Spleen (tissue), 11 donors: ENCODE results near the gene MAP3K12. TPM values are rescaled to one million over a fixed set of nuclear protein-coding genes. Genes with fewer than 3 reads are reported as not detected.

Experiments
- DNase-seq: peaks from one replicate; pipeline ENCODE4 v3.0.0-alpha.2; 2020
- H3K27ac ChIP-seq, 8 donors: fragments of 200-600 bp; sonication (generic) in 7 of 8; 1 replicate in 4 of 8; 2 replicates in 4 of 8; pipeline versions ENCODE4 v1.5.0 to v1.8.0; 2016 to 2021; ENCODE audit warnings: inconsistent platforms in 4 of 8, mild to moderate bottlenecking in 4 of 8, moderate library complexity in 1 of 8
- H3K27me3 ChIP-seq, 7 donors: fragments of 200-600 bp; sonication (generic) in 6 of 7; replicated peaks in 1 of 7; 1 replicate in 4 of 7; 2 replicates in 3 of 7; pipeline versions ENCODE4 v1.5.0 to v1.8.0; 2016 to 2021; ENCODE audit warnings: inconsistent platforms in 3 of 7, mild to moderate bottlenecking in 1 of 7
- H3K36me3 ChIP-seq, 6 donors: fragments of 200-600 bp; sonication (generic) in 5 of 6; 1 replicate in 4 of 6; 2 replicates in 2 of 6; pipeline versions ENCODE4 v1.5.0 to v1.8.0; 2016 to 2021; ENCODE audit warnings: inconsistent platforms in 2 of 6
- H3K4me1 ChIP-seq, 6 donors: fragments of 200-600 bp; sonication (generic) in 5 of 6; 1 replicate in 3 of 6; 2 replicates in 3 of 6; pipeline versions ENCODE4 v1.5.0 to v1.8.0; 2016 to 2021; ENCODE audit warnings: inconsistent platforms in 3 of 6
- H3K4me3 ChIP-seq, 8 donors: fragments of 200-600 bp; sonication (generic) in 7 of 8; 1 replicate in 4 of 8; 2 replicates in 4 of 8; pipeline versions ENCODE4 v1.5.0 to v1.8.0; 2016 to 2021; ENCODE audit warnings: inconsistent platforms in 4 of 8, mild to moderate bottlenecking in 4 of 8, moderate library complexity in 2 of 8
- H3K9me3 ChIP-seq, 8 donors: fragments of 200-600 bp; sonication (generic) in 7 of 8; 1 replicate in 4 of 8; 2 replicates in 4 of 8; pipeline versions ENCODE4 v1.5.0 to v1.8.0; 2016 to 2021; ENCODE audit warnings: inconsistent platforms in 4 of 8
- CTCF ChIP-seq, 11 experiments: fragments of 200-600 bp in 7 of 11; fragments of 450-650 bp in 4 of 11; sonication (generic) in 4 of 11; IDR thresholded peaks in 8 of 11; conservative IDR thresholded peaks in 3 of 11; 1 replicate in 7 of 11; 2 replicates in 4 of 11; pipeline versions ENCODE4 v1.4.0 to v1.8.0; 2016 to 2021; ENCODE audit warnings: antibody characterized with exemption in 11 of 11, inconsistent platforms in 4 of 11, mild to moderate bottlenecking in 1 of 11
- POLR2A ChIP-seq, 3 donors: fragments of 450-650 bp; IDR thresholded peaks; one replicate each; pipeline ENCODE4 v1.5.1; 2017; ENCODE audit warnings: antibody characterized with exemption in 3 of 3, mild to moderate bottlenecking in 1 of 3
- POLR2AphosphoS5 ChIP-seq, 3 donors: sonication (generic); formaldehyde crosslinking; IDR thresholded peaks; one replicate each; pipeline ENCODE4 v1.5.1; 2017; ENCODE audit warnings: antibody characterized with exemption in 3 of 3
- WGBS, 5 donors: extraction: QIAGEN DNeasy Blood & Tissue Kit in 3 of 5; methylation state at CpG; one replicate each; pipeline versions ENCODE4 v1.1.5 to v1.1.7; 2013 to 2018; 5-methylcytosine and 5-hydroxymethylcytosine counted together
- intact Hi-C: fragments of 100-400 bp; cut with DNase I; formaldehyde crosslinking; loops from one replicate; pipeline ENCODE4 v1.15.0; 2023; ENCODE audit warnings: low total_unique reads
- polyA plus RNA-seq, 3 donors: library from polyadenylated mRNA; stranded (reverse); fragments of 200-250 nt; gene quantifications; one replicate each; pipeline ENCODE4 v1.2.1, GENCODE V29; 2013
- total RNA-seq, 7 donors: library from RNA; depleted of rRNA in 3 of 7; stranded (reverse); fragments of >200 nt in 3 of 7; fragmentation: NEBNext Ultra II Directional in 4 of 7; extraction: Animal tissue kit (Norgen Biotek cat#: 25700) in 4 of 7; gene quantifications; one replicate each; pipeline versions ENCODE4 v1.1.0 to v1.2.1, GENCODE V29; 2016 to 2021
- donor health status: healthy with polysubstance abuse.
- donor health status: DM: no; HTN: no; CAD: no; lungs with moderate emphysema.
- donor health status: DM: no; HTN: no; CAD: no.
- donor health status: Bipolar disorder and iron deficiency.
- donor health status: healthy.
- donor health status: DM: no; HTN: no; CAD: no.
- donor health status: DM: yes; HTN: yes; CAD: no.

The MAP3K12 gene
- total and polyA plus RNA-seq, 10 donors: 8.0 to 27.4 (median 18.0) TPM

GRCh38 chr12:53486736-53487487 lies 12.3 kb downstream of the MAP3K12 start:
- Histone ChIP-seq H3K27ac (peak overlapping the region in 1 of 8 donors; percentile 36), H3K9me3 (no peaks in the 10 kb centered on the region), H3K36me3 (peaks cover 0 to 65% (median 47%) of the 10 kb centered on the region in 6 donors), H3K4me1 (peaks cover 0 to 20% (median 2%) of the 10 kb centered on the region in 6 donors), H3K4me3 (no peak overlapping the region), H3K27me3 (no peaks in the 10 kb centered on the region)
- DNase-seq: no peak
- intact Hi-C loops: no loop called here
- TF ChIP-seq CTCF (IDR thresholded peaks at IDR 0.05 in 8 of 11, conservative IDR thresholded peaks at IDR 0.05 in 3 of 11) (no peak), POLR2AphosphoS5 (IDR thresholded peaks at IDR 0.05) (peak; percentile 26 to 72 (median 40))
- WGBS, 5 donors: 81 to 91% (median 83%) methylated on average over 10 to 17 of the region's 17 CpGs

- TF ChIP-seq CTCF (IDR thresholded peaks at IDR 0.05 in 8 of 11, conservative IDR thresholded peaks at IDR 0.05 in 3 of 11) (no peak), POLR2AphosphoS5 (IDR thresholded peaks at IDR 0.05) (peak in 2 of 3 donors; percentile 5 to 76)
- intact Hi-C loops: no loop called here
- H3K4me1 ChIP-seq: peaks cover 0 to 22% (median 8%) of the 10 kb centered on the region in 6 donors
- peaks cover 0 to 72% (median 55%) of the 10 kb centered on the region in 6 donors for H3K36me3 ChIP-seq
- no peak for DNase-seq
- H3K27me3 ChIP-seq: no peaks in the 10 kb centered on the region
- 88 to 95% (median 92%) methylated on average over 7 to 10 of the region's 10 CpGs for WGBS, 5 donors
- peak overlapping the region in 1 of 8 donors; percentile 36 for H3K27ac ChIP-seq
- no peak overlapping the region for H3K4me3 ChIP-seq
- no peaks in the 10 kb centered on the region for H3K9me3 ChIP-seq
Observed at GRCh38 chr12:53485955-53486735, 13.1 kb downstream of the MAP3K12 start.

- Histone ChIP-seq H3K36me3 (peaks cover 0 to 84% (median 67%) of the 10 kb centered on the region in 6 donors), H3K9me3 (no peaks in the 10 kb centered on the region), H3K27me3 (no peaks in the 10 kb centered on the region), H3K27ac (peak overlapping the region in 1 of 8 donors; percentile 24), H3K4me1 (peaks cover 0 to 34% (median 18%) of the 10 kb centered on the region in 6 donors), H3K4me3 (no peak overlapping the region)
- DNase-seq: no peak
- intact Hi-C loops: no loop called here
- TF ChIP-seq POLR2A (IDR thresholded peaks at IDR 0.05) (no peak), CTCF (IDR thresholded peaks at IDR 0.05 in 8 of 11, conservative IDR thresholded peaks at IDR 0.05 in 3 of 11) (no peak), POLR2AphosphoS5 (IDR thresholded peaks at IDR 0.05) (peak in 2 of 3 donors; percentile 30 to 50)
- 86 to 93% (median 91%) methylated on average over 10 of the region's 10 CpGs for WGBS, 5 donors
Observed at GRCh38 chr12:53484686-53485575, 14.3 kb downstream of the MAP3K12 start.
